ENCODE data around the gene PHAF1. TPM values are rescaled to one million over a fixed set of nuclear protein-coding genes. Genes with fewer than 3 reads are reported as not detected.

PHAF1 gene
- total and polyA plus RNA-seq, 4 donors: 15.5 to 32.2 (median 24.1) TPM

DNA sequence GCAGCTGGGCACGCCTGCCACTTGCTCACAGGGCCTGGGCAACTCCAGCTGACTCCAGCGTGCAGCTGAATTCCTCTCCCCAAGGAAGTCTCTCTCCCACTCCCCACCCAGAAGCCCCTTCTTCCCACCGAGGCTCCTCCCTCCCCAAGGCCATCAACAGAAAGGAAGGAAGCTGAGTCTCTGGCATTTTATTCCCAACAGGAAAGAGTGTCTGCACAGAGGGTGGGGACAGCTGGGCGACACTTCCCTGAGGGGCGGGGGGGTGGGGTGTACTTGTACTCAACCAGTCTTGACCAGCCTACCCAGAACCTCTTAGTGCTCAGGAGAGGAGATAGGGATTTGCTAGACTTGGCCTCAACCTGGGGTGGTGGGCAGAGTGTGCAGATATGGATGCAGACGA, 80.3 kb downstream of the PHAF1 start, which contains the start of gene EXOC3L1:
TSS of gene EXOC3L1 (minus strand) at position 96 of the 400 bp plus-strand sequence. CDS start 460 bp downstream, outside the sequence.
- H3K36me3 ChIP-seq (ENCODE audit: control insufficient read depth, insufficient read depth, low read length): peaks cover 35% of the 10 kb centered on the region
- DNase-seq (ENCODE audit: low read depth in 4 of 6, low spot score in 6 of 6): no peak
- H3K9me3 ChIP-seq (ENCODE audit: control insufficient read depth, insufficient read depth, low read length): no peaks in the 10 kb centered on the region
- no peak within 1 kb of the TSS for H3K27ac ChIP-seq (ENCODE audit: low read depth, low read length)
- H3K4me1 ChIP-seq (ENCODE audit: control insufficient read depth, insufficient read depth, low read length): peaks cover 44% of the 10 kb centered on the region
- no peak within 1 kb of the TSS for H3K4me3 ChIP-seq (ENCODE audit: low read depth, low read length)
- WGBS (ENCODE audit: insufficient coverage): 35% methylated on average over 3 of the region's 6 CpGs
- no peaks in the 10 kb centered on the region for H3K27me3 ChIP-seq (ENCODE audit: control insufficient read depth, insufficient read depth, low read length)

DNA sequence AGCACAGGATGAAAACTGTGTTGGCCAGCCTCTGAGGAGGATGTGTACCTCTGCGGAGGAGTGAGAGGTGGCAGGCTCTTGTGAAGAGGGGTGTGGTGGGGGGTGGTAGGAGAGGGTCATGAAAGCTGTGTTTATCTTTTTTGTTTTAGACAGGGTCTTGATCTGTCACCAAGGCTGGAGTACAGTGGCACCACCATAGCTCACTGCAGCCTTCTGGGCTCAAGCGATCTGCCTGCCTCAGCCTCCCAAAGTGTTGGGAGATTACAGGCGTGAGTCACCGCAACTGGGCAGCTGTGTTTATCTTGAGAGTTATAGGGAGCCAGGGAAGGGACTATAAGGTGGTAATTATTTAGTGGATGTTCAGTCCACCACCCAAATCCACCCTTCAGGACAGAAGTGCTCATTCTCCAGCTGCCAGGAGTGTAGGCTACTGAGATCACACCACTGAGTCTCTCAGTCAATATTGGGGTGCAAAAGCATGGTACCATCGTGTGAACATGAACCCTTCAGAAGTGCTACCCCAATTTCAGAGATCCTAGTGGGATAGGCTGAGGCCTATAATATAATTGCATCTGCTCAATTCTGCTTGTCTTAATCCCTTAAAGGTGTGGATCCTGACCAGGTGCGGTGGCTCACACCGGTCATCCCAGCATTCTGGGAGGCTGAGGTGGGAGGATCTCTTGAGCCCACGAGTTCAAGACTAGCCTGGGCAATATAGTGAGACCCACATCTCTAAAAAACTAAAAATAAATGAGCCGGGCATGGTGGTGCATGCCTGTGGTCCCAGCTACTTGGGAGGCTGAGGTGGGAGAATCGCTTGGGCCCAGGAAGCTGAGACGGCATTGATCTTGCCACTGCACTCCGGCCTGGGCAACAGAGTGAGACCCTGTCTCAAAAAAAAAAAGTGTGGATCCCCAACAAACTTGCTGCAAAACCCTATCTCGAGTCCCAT, 81.0 kb downstream of the PHAF1 start:
- DNase-seq (ENCODE audit: low read depth in 4 of 6, low spot score in 6 of 6): no peak
- Histone ChIP-seq H3K4me3 (ENCODE audit: low read depth, low read length) (no peak overlapping the region), H3K9me3 (ENCODE audit: control insufficient read depth, insufficient read depth, low read length) (no peaks in the 10 kb centered on the region), H3K4me1 (ENCODE audit: control insufficient read depth, insufficient read depth, low read length) (peaks cover 38% of the 10 kb centered on the region), H3K27me3 (ENCODE audit: control insufficient read depth, insufficient read depth, low read length) (no peaks in the 10 kb centered on the region), H3K27ac (ENCODE audit: low read depth, low read length) (no peak overlapping the region), H3K36me3 (ENCODE audit: control insufficient read depth, insufficient read depth, low read length) (peaks cover 41% of the 10 kb centered on the region)
- 85% methylated on average over 6 of the region's 13 CpGs for WGBS (ENCODE audit: insufficient coverage)

DNA sequence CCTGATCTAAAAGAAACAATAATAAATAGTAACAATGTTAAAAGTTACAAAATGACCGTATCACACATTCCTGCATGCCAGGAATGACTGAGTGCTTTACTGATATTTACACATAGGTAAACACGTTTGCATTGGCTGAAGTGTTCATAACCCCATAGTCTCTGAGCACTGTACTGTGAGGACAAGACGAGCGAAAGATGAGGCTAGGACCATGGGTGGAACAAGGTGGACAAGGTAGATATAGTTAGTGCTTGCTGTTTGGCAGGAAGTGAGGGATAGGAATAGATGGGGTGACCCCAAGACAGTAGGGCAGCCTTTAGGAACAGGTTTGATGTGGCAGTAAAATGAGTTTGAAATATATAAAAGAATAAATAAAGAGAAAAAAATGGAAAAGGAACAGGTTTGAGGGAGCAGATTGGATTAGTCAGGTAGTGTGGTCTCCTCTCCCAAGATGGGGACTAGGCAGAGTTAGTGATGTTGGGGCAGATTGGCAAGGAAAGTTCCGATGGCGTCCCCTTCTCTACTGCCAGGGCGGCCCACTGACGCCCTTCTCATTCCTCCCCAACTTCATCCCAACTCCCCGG, 81.8 kb downstream of the PHAF1 start:
- Histone ChIP-seq H3K36me3 (ENCODE audit: control insufficient read depth, insufficient read depth, low read length) (peaks cover 49% of the 10 kb centered on the region), H3K4me1 (ENCODE audit: control insufficient read depth, insufficient read depth, low read length) (peaks cover 35% of the 10 kb centered on the region), H3K9me3 (ENCODE audit: control insufficient read depth, insufficient read depth, low read length) (no peaks in the 10 kb centered on the region), H3K27ac (ENCODE audit: low read depth, low read length) (no peak overlapping the region), H3K27me3 (ENCODE audit: control insufficient read depth, insufficient read depth, low read length) (no peaks in the 10 kb centered on the region), H3K4me3 (ENCODE audit: low read depth, low read length) (peak overlapping the region; percentile 20)
- WGBS (ENCODE audit: insufficient coverage): 29% methylated on average over 5 of the region's 9 CpGs
- no peak for DNase-seq (ENCODE audit: low read depth in 4 of 6, low spot score in 6 of 6)

DNA sequence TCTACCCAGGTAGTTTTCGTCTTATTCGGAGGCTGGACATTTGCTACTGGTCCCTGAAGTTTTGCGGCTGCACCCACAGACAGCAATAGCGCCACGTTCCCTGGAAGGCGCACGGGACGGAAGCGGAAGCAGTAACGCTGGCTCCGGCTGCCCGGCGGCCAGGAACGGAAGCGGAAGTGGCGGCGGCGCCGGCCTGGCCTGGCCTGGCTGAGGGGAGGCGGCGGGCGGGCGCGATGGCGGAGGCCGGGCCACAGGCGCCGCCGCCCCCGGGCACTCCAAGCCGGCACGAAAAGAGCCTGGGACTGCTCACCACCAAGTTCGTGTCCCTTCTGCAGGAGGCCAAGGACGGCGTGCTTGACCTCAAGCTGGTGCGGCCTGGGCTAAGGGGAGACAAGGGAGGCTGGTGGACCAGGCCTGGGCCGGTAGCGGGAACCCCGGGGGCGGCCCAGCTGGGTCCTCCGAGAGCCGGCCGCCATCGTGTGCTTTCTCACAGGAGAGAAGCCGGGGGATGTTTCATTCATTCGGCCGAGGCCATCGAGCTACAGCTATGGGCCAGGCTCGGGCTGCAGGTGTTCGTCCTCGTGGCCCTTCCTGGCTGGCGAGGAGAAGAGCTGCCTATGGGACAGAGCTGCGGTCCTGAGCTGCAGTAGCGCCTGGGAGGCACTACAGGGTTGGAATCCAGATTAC, 82.4 kb downstream of the PHAF1 start, which contains the start of gene E2F4:
TSS of gene E2F4 (plus strand) at position 161 of the 687 bp plus-strand sequence. CDS start at position 234, 73 bp downstream.
- H3K4me1 ChIP-seq (ENCODE audit: control insufficient read depth, insufficient read depth, low read length): peaks cover 28% of the 10 kb centered on the region
- H3K4me3 ChIP-seq (ENCODE audit: low read depth, low read length): peak within 1 kb of the TSS; percentile 91
- H3K27ac ChIP-seq (ENCODE audit: low read depth, low read length): no peak within 1 kb of the TSS
- under 1% methylated on average over 54 of the region's 54 CpGs for WGBS (ENCODE audit: insufficient coverage)
- H3K9me3 ChIP-seq (ENCODE audit: control insufficient read depth, insufficient read depth, low read length): no peaks in the 10 kb centered on the region
- DNase-seq (ENCODE audit: low read depth in 4 of 6, low spot score in 6 of 6): peak in 5 of 6 donors; percentile 73 to 96 (median 84)
- H3K27me3 ChIP-seq (ENCODE audit: control insufficient read depth, insufficient read depth, low read length): no peaks in the 10 kb centered on the region
- H3K36me3 ChIP-seq (ENCODE audit: control insufficient read depth, insufficient read depth, low read length): peaks cover 52% of the 10 kb centered on the region

DNA sequence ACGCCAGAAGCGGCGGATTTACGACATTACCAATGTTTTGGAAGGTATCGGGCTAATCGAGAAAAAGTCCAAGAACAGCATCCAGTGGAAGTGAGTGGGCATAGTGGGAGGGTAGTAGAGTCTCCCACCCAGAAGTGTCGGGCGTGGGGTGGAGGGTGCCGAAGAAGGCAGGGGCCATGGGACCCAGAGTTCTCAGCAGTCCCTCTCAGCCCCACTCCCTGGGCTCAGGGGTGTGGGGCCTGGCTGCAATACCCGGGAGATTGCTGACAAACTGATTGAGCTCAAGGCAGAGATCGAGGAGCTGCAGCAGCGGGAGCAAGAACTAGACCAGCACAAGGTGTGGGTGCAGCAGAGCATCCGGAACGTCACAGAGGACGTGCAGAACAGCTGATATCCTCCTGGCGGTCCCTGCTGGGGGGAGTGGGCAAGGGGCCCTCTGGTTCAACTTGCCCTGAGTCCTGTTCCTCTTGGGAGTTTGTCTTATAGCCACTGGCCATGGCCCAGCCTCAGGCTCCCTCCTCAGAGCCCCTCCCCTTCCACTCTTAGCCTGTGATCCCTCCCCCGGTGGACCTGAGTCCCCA, 83.1 kb downstream of the PHAF1 start:
- H3K27ac ChIP-seq (ENCODE audit: low read depth, low read length): no peak overlapping the region
- no peaks in the 10 kb centered on the region for H3K9me3 ChIP-seq (ENCODE audit: control insufficient read depth, insufficient read depth, low read length)
- DNase-seq (ENCODE audit: low read depth in 4 of 6, low spot score in 6 of 6): no peak
- H3K36me3 ChIP-seq (ENCODE audit: control insufficient read depth, insufficient read depth, low read length): peaks cover 56% of the 10 kb centered on the region
- peak overlapping the region; percentile 91 for H3K4me3 ChIP-seq (ENCODE audit: low read depth, low read length)
- H3K4me1 ChIP-seq (ENCODE audit: control insufficient read depth, insufficient read depth, low read length): peaks cover 24% of the 10 kb centered on the region
- 44% methylated on average over 15 of the region's 17 CpGs for WGBS (ENCODE audit: insufficient coverage)
- H3K27me3 ChIP-seq (ENCODE audit: control insufficient read depth, insufficient read depth, low read length): no peaks in the 10 kb centered on the region

DNA sequence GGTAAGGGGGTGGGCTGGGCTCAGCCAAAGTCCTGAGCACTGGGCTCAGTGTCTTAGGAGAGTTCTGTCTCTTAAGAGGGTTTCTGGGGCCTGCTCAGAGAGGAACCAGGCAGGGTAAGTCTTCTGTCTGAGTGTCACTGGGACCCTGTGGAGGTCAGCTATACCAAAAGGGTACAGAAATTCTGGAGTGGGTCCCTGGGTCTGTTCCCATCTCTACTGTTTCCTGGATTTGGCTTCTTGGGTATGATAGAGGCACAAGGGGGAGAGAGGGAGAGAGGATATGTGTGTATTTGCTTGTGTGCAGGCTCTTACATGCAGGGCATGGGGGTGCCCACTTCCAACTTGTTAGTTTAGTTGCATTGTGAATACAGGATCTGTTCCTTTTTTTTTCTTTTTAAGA, 83.8 kb downstream of the PHAF1 start:
- H3K27ac ChIP-seq (ENCODE audit: low read depth, low read length): no peak overlapping the region
- peaks cover 61% of the 10 kb centered on the region for H3K36me3 ChIP-seq (ENCODE audit: control insufficient read depth, insufficient read depth, low read length)
- peaks cover 29% of the 10 kb centered on the region for H3K4me1 ChIP-seq (ENCODE audit: control insufficient read depth, insufficient read depth, low read length)
- no peak overlapping the region for H3K4me3 ChIP-seq (ENCODE audit: low read depth, low read length)
- no peak for DNase-seq (ENCODE audit: low read depth in 4 of 6, low spot score in 6 of 6)
- no peaks in the 10 kb centered on the region for H3K9me3 ChIP-seq (ENCODE audit: control insufficient read depth, insufficient read depth, low read length)
- H3K27me3 ChIP-seq (ENCODE audit: control insufficient read depth, insufficient read depth, low read length): no peaks in the 10 kb centered on the region

DNA sequence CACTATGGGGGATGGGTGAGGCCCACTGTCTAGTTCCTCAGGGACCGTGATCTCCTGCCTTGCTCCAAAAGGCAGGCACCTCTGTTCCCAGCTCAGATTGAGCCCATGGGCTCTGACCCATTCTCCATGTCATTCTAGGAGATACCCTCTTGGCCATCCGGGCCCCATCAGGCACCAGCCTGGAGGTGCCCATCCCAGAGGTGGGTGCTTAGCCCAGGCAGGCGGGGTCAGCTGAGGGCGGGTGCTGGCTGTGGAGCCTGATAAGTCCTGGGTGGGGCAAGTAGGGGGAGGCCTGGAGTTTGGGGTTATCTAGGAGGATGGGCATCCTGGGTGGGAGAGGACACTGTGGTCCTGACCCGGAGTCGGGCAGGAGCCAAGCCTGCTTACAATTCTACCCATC, 84.5 kb downstream of the PHAF1 start:
- H3K4me1 ChIP-seq (ENCODE audit: control insufficient read depth, insufficient read depth, low read length): peaks cover 30% of the 10 kb centered on the region
- no peaks in the 10 kb centered on the region for H3K27me3 ChIP-seq (ENCODE audit: control insufficient read depth, insufficient read depth, low read length)
- peaks cover 61% of the 10 kb centered on the region for H3K36me3 ChIP-seq (ENCODE audit: control insufficient read depth, insufficient read depth, low read length)
- no peak overlapping the region for H3K4me3 ChIP-seq (ENCODE audit: low read depth, low read length)
- no peak overlapping the region for H3K27ac ChIP-seq (ENCODE audit: low read depth, low read length)
- 90% methylated on average over 2 of the region's 6 CpGs for WGBS (ENCODE audit: insufficient coverage)
- H3K9me3 ChIP-seq (ENCODE audit: control insufficient read depth, insufficient read depth, low read length): no peaks in the 10 kb centered on the region
- no peak for DNase-seq (ENCODE audit: low read depth in 4 of 6, low spot score in 6 of 6)

DNA sequence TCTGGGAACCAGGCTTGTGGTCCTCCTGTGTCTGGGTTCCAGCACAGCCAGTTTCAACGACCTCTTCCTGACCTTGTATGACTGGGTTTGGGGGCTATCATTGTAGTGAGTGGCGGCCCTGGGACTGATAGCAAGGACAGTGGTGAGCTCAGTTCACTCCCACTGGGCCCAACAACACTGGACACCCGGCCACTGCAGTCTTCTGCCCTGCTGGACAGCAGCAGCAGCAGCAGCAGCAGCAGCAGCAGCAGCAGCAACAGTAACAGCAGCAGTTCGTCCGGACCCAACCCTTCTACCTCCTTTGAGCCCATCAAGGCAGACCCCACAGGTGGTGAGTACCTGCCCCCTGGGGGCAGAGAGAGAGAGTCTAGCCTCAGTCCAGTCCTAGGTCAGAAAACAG, 85.9 kb downstream of the PHAF1 start:
- Histone ChIP-seq H3K27me3 (ENCODE audit: control insufficient read depth, insufficient read depth, low read length) (no peaks in the 10 kb centered on the region), H3K36me3 (ENCODE audit: control insufficient read depth, insufficient read depth, low read length) (peaks cover 69% of the 10 kb centered on the region), H3K4me1 (ENCODE audit: control insufficient read depth, insufficient read depth, low read length) (peaks cover 33% of the 10 kb centered on the region), H3K9me3 (ENCODE audit: control insufficient read depth, insufficient read depth, low read length) (no peaks in the 10 kb centered on the region), H3K4me3 (ENCODE audit: low read depth, low read length) (no peak overlapping the region), H3K27ac (ENCODE audit: low read depth, low read length) (no peak overlapping the region)
- WGBS (ENCODE audit: insufficient coverage): 88% methylated on average over 4 of the region's 5 CpGs
- DNase-seq (ENCODE audit: low read depth in 4 of 6, low spot score in 6 of 6): no peak

DNA sequence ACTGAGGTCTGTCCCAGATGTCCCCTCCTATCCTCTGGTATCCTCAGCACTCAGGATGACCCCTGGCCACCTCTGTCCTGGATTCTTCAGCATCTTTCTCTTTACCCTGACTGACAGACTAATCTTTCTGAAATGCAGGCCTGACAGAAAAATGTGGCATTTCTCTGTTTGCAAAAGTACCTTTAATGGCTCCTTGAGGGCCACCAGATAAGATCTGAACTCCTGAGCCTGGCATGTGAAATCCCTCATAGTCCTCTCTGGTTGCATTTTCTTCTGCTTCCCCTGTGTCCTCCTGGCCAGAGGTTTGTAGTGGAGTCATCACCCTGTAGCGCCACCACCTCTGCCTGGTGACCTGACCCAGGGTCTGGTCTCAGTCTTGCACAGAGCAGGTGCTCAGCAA, 87.1 kb downstream of the PHAF1 start:
- 100% methylated on average over 1 of the region's 1 CpG for WGBS (ENCODE audit: insufficient coverage)
- H3K27me3 ChIP-seq (ENCODE audit: control insufficient read depth, insufficient read depth, low read length): no peaks in the 10 kb centered on the region
- H3K27ac ChIP-seq (ENCODE audit: low read depth, low read length): no peak overlapping the region
- peaks cover 80% of the 10 kb centered on the region for H3K36me3 ChIP-seq (ENCODE audit: control insufficient read depth, insufficient read depth, low read length)
- no peaks in the 10 kb centered on the region for H3K9me3 ChIP-seq (ENCODE audit: control insufficient read depth, insufficient read depth, low read length)
- DNase-seq (ENCODE audit: low read depth in 4 of 6, low spot score in 6 of 6): no peak
- H3K4me1 ChIP-seq (ENCODE audit: control insufficient read depth, insufficient read depth, low read length): peaks cover 30% of the 10 kb centered on the region
- H3K4me3 ChIP-seq (ENCODE audit: low read depth, low read length): no peak overlapping the region
